HEK293 (cell line): ENCODE data around the gene ABI3.

Experiments
- KLF8 ChIP-seq: fragments of 450-650 bp; formaldehyde crosslinking; IDR thresholded peaks from 2 replicates; pipeline ENCODE4 v1.5.1; 2016; ENCODE audit warnings: missing biosample characterization, missing genetic modification characterization
- MYNN ChIP-seq: fragments of 450-650 bp; formaldehyde crosslinking; IDR thresholded peaks from 2 replicates; pipeline ENCODE4 v1.5.1; 2016; ENCODE audit warnings: missing biosample characterization, missing genetic modification characterization, borderline replicate concordance
- REPIN1 ChIP-seq: fragments of 450-650 bp; formaldehyde crosslinking; IDR thresholded peaks from 2 replicates; pipeline ENCODE4 v1.5.1; 2017; ENCODE audit warnings: missing biosample characterization, missing genetic modification characterization, low read depth
- YY1 ChIP-seq: fragments of 450-650 bp; formaldehyde crosslinking; IDR thresholded peaks from 2 replicates; pipeline ENCODE4 v1.5.1; 2018; ENCODE audit warnings: missing biosample characterization, missing genetic modification characterization
- ZNF239 ChIP-seq: fragments of 450-650 bp; formaldehyde crosslinking; IDR thresholded peaks from 2 replicates; pipeline ENCODE4 v1.5.1; 2016; ENCODE audit warnings: missing biosample characterization, missing genetic modification characterization
- ZNF549 ChIP-seq: fragments of 450-650 bp; IDR thresholded peaks from 2 replicates; pipeline ENCODE4 v1.5.1; 2018; ENCODE audit warnings: missing biosample characterization, missing genetic modification characterization, mild to moderate bottlenecking, inconsistent platforms, moderate library complexity

DNA sequence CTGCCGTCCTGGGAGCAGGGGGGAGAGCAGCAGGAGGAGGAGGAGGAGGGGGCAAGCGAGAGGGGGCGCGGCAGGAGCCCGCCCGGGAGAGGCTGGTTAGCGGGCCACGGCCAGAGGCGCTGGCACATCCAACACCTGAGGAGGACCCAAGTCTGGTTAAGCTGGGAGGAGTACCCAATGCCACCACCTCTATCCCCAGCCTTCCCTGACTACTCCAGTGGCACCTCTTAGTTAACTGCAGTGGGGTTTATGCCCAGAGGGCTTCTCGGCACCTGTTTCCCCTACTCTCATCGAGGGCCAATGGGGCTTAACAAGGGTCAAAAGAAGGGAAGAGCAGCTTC lies 14.5 kb downstream of the ABI3 start:
- TF ChIP-seq ZNF549 (tag by site-specific recombination) = no peak
- no peak for TF ChIP-seq ZNF239 (tag by site-specific recombination)
- no peak for TF ChIP-seq YY1 (tag by site-specific recombination)
- no peak for TF ChIP-seq KLF8
- no peak for TF ChIP-seq REPIN1
- no peak for TF ChIP-seq MYNN (tag by site-specific recombination)
